Chondrocyte (in vitro differentiated cells): ENCODE results near the gene RELL1. TPM values are rescaled to one million over a fixed set of nuclear protein-coding genes. Genes with fewer than 3 reads are reported as not detected.
"Not testable (repeated sequence)": the region's sequence is repeated elsewhere in the genome, so short reads cannot be mapped to it uniquely, and the experiment has no call there.

Source experiments
- DNase-seq: peaks from one replicate; pipeline ENCODE4 v3.0.0; 2021; ENCODE audit warnings: mixed read lengths, low spot score
- H3K27ac Mint-ChIP-seq: one replicate; pipeline ENCODE4 v1.8.0; 2021; ENCODE audit warnings: mild to moderate bottlenecking, moderate library complexity, mixed read lengths; ENCODE audit not compliant: unreplicated experiment
- H3K27me3 Mint-ChIP-seq: 2 replicates; pipeline ENCODE4 v1.8.0; 2021; ENCODE audit warnings: low read depth, mixed read lengths
- H3K36me3 Mint-ChIP-seq: 2 replicates; pipeline ENCODE4 v1.8.0; 2021; ENCODE audit warnings: low read depth, mixed read lengths
- H3K4me1 Mint-ChIP-seq: 2 replicates; pipeline ENCODE4 v1.8.0; 2021; ENCODE audit warnings: low read depth, mild to moderate bottlenecking, mixed read lengths
- H3K4me3 Mint-ChIP-seq: one replicate; pipeline ENCODE4 v1.8.0; 2021; ENCODE audit warnings: mild to moderate bottlenecking, moderate library complexity, mixed read lengths; ENCODE audit not compliant: unreplicated experiment
- H3K9me3 Mint-ChIP-seq: 2 replicates; pipeline ENCODE4 v1.8.0; 2021; ENCODE audit warnings: low read depth, mixed read lengths
- total RNA-seq: library from RNA; stranded (reverse); gene quantifications from 3 replicates; pipeline ENCODE4 v1.2.1, GENCODE V29; 2021
- TF ChIP-seq, protein P1 (sequence below): fragments of 200-600 bp; sonication (generic); IDR thresholded peaks from 2 replicates; pipeline ENCODE4 v1.5.0; 2021; ENCODE audit warnings: antibody characterized with exemption, mild to moderate bottlenecking, moderate library complexity

RELL1 gene
- total RNA-seq, 1 donor from 2014 or later = 22.8 TPM

- Mint-ChIP-seq H3K9me3 (no peaks in the 10 kb centered on the region), H3K4me3 (no peak overlapping the region), H3K4me1 (peaks cover 21% of the 10 kb centered on the region), H3K36me3 (no peaks in the 10 kb centered on the region), H3K27me3 (no peaks in the 10 kb centered on the region), H3K27ac (no peak overlapping the region)
- TF ChIP-seq, protein P1, sequence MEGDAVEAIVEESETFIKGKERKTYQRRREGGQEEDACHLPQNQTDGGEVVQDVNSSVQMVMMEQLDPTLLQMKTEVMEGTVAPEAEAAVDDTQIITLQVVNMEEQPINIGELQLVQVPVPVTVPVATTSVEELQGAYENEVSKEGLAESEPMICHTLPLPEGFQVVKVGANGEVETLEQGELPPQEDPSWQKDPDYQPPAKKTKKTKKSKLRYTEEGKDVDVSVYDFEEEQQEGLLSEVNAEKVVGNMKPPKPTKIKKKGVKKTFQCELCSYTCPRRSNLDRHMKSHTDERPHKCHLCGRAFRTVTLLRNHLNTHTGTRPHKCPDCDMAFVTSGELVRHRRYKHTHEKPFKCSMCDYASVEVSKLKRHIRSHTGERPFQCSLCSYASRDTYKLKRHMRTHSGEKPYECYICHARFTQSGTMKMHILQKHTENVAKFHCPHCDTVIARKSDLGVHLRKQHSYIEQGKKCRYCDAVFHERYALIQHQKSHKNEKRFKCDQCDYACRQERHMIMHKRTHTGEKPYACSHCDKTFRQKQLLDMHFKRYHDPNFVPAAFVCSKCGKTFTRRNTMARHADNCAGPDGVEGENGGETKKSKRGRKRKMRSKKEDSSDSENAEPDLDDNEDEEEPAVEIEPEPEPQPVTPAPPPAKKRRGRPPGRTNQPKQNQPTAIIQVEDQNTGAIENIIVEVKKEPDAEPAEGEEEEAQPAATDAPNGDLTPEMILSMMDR = no peak
- no peak for DNase-seq
These were observed 11.7 kb downstream of the RELL1 start for GRCh38 chr4:37674439-37674838.

- TF ChIP-seq, protein P1 = no peak
- Mint-ChIP-seq H3K4me3 (no peak overlapping the region), H3K36me3 (no peaks in the 10 kb centered on the region), H3K9me3 (no peaks in the 10 kb centered on the region), H3K27me3 (no peaks in the 10 kb centered on the region), H3K4me1 (peaks cover 19% of the 10 kb centered on the region), H3K27ac (no peak overlapping the region)
- DNase-seq = no peak
These were observed 12.5 kb downstream of the RELL1 start for GRCh38 chr4:37673538-37674192.

DNA sequence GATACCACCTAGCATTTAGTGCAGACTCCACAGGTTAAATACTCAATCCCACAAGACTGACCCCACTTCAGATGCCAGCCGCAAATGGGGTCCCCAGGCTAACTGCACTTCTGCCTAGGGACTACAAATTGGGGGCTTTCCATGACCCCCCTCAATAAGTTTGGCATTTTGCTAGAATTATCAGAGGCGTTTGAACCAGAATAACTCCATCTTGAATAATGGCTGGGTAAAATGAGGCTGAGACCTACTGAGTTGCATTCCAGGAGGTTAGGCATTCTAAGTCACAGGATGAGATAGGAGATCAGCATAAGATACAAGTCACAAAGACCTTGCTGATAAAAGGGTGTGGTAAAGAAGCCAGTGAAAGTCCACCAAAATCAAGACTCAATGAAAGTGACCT is 15.1 kb downstream of the RELL1 start:
- DNase-seq = no peak
- Mint-ChIP-seq H3K9me3 (no peaks in the 10 kb centered on the region), H3K36me3 (no peaks in the 10 kb centered on the region), H3K27ac (no peak overlapping the region), H3K4me3 (no peak overlapping the region), H3K27me3 (no peaks in the 10 kb centered on the region), H3K4me1 (peaks cover 30% of the 10 kb centered on the region)
- TF ChIP-seq, protein P1 = no peak

DNA sequence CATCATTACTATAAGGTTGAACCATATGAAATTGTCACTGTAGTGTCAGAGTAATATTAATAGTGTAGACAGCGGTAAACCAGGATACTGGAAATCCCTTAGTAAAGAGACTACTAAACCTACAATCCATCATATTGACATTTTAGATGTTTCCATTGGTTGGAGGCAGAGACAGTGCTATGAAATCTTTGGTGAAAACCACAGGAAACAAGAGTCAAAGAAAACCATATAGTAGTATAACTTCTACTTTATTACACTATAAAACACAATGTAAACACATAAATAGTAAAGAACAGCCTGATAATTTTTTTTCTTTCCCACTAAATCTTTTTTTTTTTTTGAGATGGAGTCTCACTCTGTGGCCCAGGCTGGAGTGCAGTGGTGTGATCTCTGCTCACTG is 15.9 kb downstream of the RELL1 start:
- TF ChIP-seq, protein P1 = no peak
- Mint-ChIP-seq H3K4me3 (no peak overlapping the region), H3K27me3 (no peaks in the 10 kb centered on the region), H3K4me1 (peaks cover 38% of the 10 kb centered on the region), H3K36me3 (no peaks in the 10 kb centered on the region), H3K9me3 (no peaks in the 10 kb centered on the region), H3K27ac (no peak overlapping the region)
- DNase-seq = no peak

GRCh38 chr4:37669124-37669523 is 17.1 kb downstream of the RELL1 start:
- not testable (repeated sequence) for H3K27ac Mint-ChIP-seq, H3K9me3 Mint-ChIP-seq, H3K27me3 Mint-ChIP-seq, DNase-seq, H3K36me3 Mint-ChIP-seq, H3K4me3 Mint-ChIP-seq
- peaks cover 40% of the 10 kb centered on the region for H3K4me1 Mint-ChIP-seq
